GM21576 (cell line): ENCODE results near the gene FST.

Source experiments
- ATAC-seq: cut with Tn5 transposase; IDR thresholded peaks from one replicate; pipeline ENCODE4 v1.9.1; 2021; ENCODE audit warnings: mild to moderate bottlenecking, moderate library complexity; ENCODE audit not compliant: unreplicated experiment

FST gene

GRCh38 chr5:53515988-53516387 lies 35.6 kb downstream of the FST start:
- ATAC-seq, result no peak

GRCh38 chr5:53520813-53521212 lies 40.4 kb downstream of the FST start:
- no peak for ATAC-seq
